ENCODE results near the gene GCC1. TPM values are rescaled to one million over a fixed set of nuclear protein-coding genes. Genes with fewer than 3 reads are reported as not detected.
A peak's percentile ranks its signal among the peaks of the same experiment; 100 is the strongest.

GCC1 gene
- 10 to 100 TPM; 18.6 to 21.4 TPM for total RNA-seq

GRCh38 chr7:127585044-127585953 is at the start of gene GCC1:
Gene GCC1, minus strand, starts transcription at chr7:127585596. Its CDS starts 414 bp downstream, at chr7:127585182.
- H3K4me1 ChIP-seq = peaks cover 22% of the 10 kb centered on the region
- intact Hi-C loops (cut with DNase I) = no loop called here
- no peak for TF ChIP-seq CTCF (IDR thresholded peaks at IDR 0.05)

GRCh38 chr7:127632276-127632910 is 47.0 kb upstream of the GCC1 start:
- Histone ChIP-seq H3K4me1 (no peaks in the 10 kb centered on the region), H3K4me3 (no peak overlapping the region), H3K27me3 (no peaks in the 10 kb centered on the region), H3K9me3 (no peaks in the 10 kb centered on the region), H3K27ac (no peak overlapping the region), H3K36me3 (no peaks in the 10 kb centered on the region), H3K9ac (ENCODE audit: low read depth in 2 of 2, low read length in 2 of 2) (no peak overlapping the region)
- DNase-seq = no peak
- intact Hi-C loops (cut with DNase I) = no loop called here
- TF ChIP-seq CTCF (IDR thresholded peaks at IDR 0.05) = no peak

More at GRCh38 chr7:127585044-127585953, at the start of gene GCC1:
- H3K9me3 ChIP-seq = no peaks in the 10 kb centered on the region
- peak; percentile 95 for DNase-seq
- peak within 1 kb of the TSS; percentile 79 for H3K4me3 ChIP-seq
- H3K36me3 ChIP-seq = peaks cover 6% of the 10 kb centered on the region
- H3K27me3 ChIP-seq = no peaks in the 10 kb centered on the region
- peak within 1 kb of the TSS; percentile 80 for H3K27ac ChIP-seq
- H3K9ac ChIP-seq (ENCODE audit: low read depth in 2 of 2, low read length in 2 of 2) = peak within 1 kb of the TSS; percentile 92 to 93

- no peak overlapping the region for H3K4me3 ChIP-seq
- no peaks in the 10 kb centered on the region for H3K4me1 ChIP-seq
- TF ChIP-seq CTCF (IDR thresholded peaks at IDR 0.05) = peak; percentile 36
- H3K9ac ChIP-seq (ENCODE audit: low read depth in 2 of 2, low read length in 2 of 2) = no peak overlapping the region
- H3K27ac ChIP-seq = no peak overlapping the region
- no peaks in the 10 kb centered on the region for H3K36me3 ChIP-seq
- intact Hi-C loops (cut with DNase I) = no loop called here
- H3K9me3 ChIP-seq = no peaks in the 10 kb centered on the region
- peak; percentile 28 for DNase-seq
- H3K27me3 ChIP-seq = no peaks in the 10 kb centered on the region
Measured at GRCh38 chr7:127629268-127629854, 44.0 kb upstream of the GCC1 start.

- no peak for DNase-seq
- Histone ChIP-seq H3K9ac (ENCODE audit: low read depth in 2 of 2, low read length in 2 of 2) (no peak overlapping the region), H3K4me1 (no peaks in the 10 kb centered on the region), H3K4me3 (no peak overlapping the region), H3K27ac (no peak overlapping the region), H3K36me3 (no peaks in the 10 kb centered on the region), H3K9me3 (no peaks in the 10 kb centered on the region), H3K27me3 (no peaks in the 10 kb centered on the region)
- TF ChIP-seq CTCF (IDR thresholded peaks at IDR 0.05) = no peak
- intact Hi-C loops (cut with DNase I) = no loop called here
Measured at GRCh38 chr7:127628445-127628844, 43.0 kb upstream of the GCC1 start.

GRCh38 chr7:127625331-127625730 is 39.9 kb upstream of the GCC1 start:
- Histone ChIP-seq H3K4me1 (no peaks in the 10 kb centered on the region), H3K27me3 (no peaks in the 10 kb centered on the region), H3K36me3 (no peaks in the 10 kb centered on the region), H3K4me3 (no peak overlapping the region), H3K9ac (ENCODE audit: low read depth in 2 of 2, low read length in 2 of 2) (no peak overlapping the region), H3K27ac (no peak overlapping the region), H3K9me3 (no peaks in the 10 kb centered on the region)
- intact Hi-C loops (cut with DNase I) = no loop called here
- DNase-seq = no peak
- TF ChIP-seq CTCF (IDR thresholded peaks at IDR 0.05) = no peak

All from colonic mucosa (tissue), 4 donors.